HG03103 (cell line): ENCODE measurements around the gene SEMA5A.

ENCODE experiments used
- ATAC-seq: cut with Tn5 transposase; IDR thresholded peaks from one replicate; pipeline ENCODE4 v1.9.1; 2021; ENCODE audit warnings: low read depth; ENCODE audit not compliant: unreplicated experiment

The SEMA5A gene

GRCh38 chr5:9297134-9297533 lies 248.7 kb downstream of the SEMA5A start:
- no peak for ATAC-seq

GRCh38 chr5:9295466-9295801 lies 250.4 kb downstream of the SEMA5A start:
- ATAC-seq, result no peak

DNA sequence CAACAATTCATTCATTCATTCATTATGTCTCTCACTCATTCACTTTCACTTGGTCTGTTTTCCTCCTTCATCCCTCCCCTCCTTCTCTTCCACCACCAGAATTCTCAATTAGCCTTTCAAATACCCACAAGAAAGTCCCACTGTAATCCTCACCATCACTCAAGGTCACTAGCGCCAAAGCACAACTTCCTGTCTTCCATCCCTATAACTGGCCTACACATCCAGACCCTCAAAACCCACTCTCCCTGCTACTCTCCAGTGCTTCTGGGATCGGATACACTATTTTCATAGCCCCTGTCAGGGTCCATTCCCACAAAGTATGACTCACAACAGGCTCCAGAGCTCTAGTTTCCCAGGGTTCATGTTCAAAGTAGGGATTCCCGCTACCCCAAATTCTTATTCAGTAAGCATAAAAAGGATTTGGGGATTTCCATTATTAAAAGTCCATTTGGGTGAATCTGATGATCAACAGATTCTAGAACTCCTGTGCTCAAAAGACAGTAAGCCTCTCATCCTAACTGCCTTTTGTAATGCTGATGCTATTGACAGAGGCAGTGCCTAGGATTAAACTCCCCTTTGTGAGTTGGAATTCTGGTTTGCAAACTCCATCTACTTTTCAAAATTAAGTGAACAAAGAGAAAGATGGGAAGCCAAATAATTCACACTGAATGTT lies 250.9 kb downstream of the SEMA5A start:
- ATAC-seq, result no peak

GRCh38 chr5:9288234-9288633 lies 257.6 kb downstream of the SEMA5A start:
- no peak for ATAC-seq

DNA sequence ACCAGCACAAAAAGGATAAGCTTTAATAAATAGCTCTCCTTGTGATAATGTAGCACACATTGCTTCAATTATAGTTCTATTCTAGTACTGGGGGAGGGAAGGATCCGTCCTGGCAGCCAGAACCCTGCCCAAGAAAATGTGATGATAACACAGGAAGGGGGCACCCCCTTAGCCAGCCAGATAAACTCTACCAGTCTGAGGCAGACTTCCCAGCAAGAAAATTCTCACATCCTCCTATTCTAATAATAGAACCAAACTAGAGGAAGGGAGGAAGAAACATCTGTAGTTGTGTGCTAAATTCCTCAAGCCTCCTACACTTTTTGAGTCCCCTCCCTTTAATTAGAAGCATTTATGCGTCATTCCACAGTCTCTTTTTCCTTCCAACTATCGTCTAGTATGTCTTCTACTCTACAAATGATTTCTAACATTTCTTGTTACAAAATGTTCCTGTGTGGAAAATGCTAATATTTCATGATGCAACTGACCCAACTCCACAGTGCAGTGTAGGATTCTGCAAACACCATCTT lies 261.0 kb downstream of the SEMA5A start:
- ATAC-seq, result no peak

GRCh38 chr5:9284272-9284671 lies 261.6 kb downstream of the SEMA5A start:
- ATAC-seq, result no peak

GRCh38 chr5:9283473-9283872 lies 262.4 kb downstream of the SEMA5A start:
- ATAC-seq, result no peak

- no peak for ATAC-seq
Observed at GRCh38 chr5:9283021-9283420, 262.9 kb downstream of the SEMA5A start.

DNA sequence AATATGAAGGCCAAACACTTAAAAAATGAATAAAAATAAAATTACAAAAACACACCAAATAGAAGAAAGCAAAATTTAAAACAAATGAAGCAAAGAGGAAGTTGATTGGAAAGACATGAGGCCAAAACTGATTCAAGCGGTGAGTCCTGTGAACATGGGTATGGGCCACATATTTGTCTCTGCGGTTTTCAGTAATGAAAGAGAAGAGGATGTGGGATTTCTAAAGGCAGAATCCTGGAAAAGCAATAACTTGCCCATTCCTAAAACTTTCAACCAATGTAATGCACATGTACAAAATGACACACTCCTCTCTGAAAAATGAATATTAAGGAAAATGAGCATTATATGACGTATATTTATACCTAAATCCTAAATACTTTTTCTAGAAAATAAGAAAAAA lies 263.7 kb downstream of the SEMA5A start:
- no peak for ATAC-seq

GRCh38 chr5:9279774-9280173 lies 266.1 kb downstream of the SEMA5A start:
- no peak for ATAC-seq

GRCh38 chr5:9278921-9279603 lies 266.8 kb downstream of the SEMA5A start:
- no peak for ATAC-seq

DNA sequence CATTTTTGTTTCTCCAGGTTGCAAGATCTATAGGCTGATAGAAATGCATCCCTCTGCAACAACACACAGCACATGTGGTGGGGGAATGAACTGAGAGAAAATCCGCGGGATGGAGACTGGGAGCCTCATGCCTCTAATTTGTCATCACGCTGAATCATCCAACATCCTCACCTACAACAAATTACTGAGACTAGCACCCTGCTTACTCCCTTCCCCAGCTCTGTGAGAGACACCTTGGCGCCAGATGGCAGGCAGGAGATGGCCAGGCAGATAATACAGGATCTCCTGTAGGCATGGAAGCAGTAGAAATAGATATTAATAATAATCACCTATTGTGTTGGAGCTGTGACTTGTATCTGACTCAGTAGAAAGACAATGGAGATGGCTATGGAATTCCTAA lies 276.9 kb downstream of the SEMA5A start:
- ATAC-seq, result no peak

DNA sequence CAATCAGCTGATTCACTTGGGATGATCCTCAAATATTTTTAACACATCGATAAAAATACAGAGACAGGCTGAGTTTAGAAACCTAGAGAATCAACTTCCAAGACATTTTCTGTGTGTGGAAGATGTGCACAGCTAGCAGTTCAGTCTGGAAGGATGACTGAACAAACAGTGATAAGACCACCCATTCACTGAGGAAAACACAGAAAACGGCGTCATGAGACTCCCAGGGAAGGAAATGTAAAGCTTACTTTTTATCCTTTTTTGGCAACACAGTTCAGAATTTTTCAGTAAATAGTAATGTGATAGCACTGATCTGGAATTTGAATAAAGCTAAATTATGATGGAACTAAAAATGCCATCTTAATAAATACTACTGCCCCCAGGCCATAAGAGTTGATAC lies 277.6 kb downstream of the SEMA5A start:
- ATAC-seq, result no peak

- ATAC-seq, result no peak
Observed at GRCh38 chr5:9265441-9266287, 280.2 kb downstream of the SEMA5A start.

DNA sequence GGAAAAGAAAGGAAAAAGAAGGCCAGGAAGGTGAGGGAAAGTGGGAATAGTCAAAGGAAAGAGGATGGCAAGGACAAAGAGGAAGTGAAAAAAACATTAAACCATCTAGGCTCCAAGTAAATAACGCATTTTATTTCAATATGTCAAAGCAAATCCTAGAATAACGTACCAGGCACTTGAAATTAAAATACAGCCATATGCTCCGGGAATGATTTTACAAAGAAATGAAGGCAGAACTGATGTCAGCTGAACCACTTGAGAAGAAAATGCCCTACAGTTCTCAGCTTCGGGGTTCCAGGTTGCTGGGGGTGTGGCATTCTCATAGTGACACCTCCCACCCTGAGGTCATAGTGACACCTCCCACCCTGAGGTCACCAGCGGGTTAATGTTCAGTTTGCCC lies 281.6 kb downstream of the SEMA5A start:
- no peak for ATAC-seq

DNA sequence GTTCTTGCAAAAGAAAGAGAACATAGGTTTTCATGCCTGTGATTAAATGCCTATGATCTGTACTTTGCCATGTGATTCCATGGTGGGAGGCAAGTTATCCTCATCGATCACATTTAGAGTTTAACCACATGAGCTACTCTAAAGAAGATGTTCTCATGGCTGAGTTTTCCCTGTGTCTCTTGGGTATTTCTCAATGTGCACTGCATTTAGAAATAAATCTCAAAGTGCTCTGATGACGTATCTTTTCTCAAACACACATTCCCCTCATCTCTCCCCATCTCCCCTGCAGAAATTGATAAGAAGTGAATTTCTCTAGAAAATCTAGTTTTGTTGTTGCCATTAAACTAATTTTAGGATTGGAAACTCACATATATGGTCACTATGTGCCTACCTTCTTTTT lies 282.2 kb downstream of the SEMA5A start:
- no peak for ATAC-seq

DNA sequence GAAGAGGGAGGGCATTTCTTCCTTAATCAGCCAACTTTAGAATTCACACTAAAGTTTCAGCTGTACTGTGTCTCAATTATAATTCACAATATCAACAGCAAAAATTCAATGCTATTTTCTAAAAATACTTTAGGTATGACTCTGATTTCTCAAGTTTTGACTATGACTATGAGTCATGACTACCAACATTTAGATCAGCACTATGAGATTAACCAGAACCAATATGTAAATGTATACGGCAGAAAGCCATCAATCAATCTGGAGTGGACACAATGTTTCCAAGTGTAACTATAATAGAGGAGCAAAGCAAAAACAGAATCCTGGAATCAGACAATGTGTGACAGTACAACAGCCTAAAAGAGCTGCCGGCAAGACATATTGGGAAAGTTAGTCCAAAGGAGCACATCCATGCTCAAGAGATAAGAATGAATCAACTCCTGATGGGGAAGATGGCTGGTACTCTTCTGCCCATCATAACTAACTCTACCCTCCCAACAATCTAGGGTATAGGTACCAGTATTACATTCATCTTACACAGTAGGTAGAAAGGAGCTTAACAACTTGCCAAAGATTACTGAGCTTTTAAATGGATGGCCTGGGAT lies 294.4 kb downstream of the SEMA5A start:
- no peak for ATAC-seq

GRCh38 chr5:9249231-9249630 lies 296.6 kb downstream of the SEMA5A start:
- no peak for ATAC-seq

DNA sequence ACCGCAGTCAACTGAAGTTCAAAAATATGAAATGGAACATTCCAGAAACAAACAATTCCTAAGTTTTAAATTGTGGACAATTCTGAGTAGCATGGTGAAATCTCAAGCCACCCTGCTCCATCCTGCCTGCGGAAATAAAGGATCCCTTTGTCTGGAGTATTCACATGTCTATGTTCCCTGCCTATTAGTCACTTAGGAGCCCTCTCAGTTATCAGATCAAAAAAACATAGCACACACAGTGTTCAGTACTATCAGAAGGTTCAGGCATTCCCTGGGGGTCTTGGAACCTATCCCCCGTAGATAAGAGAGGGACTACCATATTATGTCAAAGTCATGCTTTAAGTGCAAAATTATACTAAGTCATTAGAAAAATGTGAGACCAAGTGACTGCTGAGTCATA lies 300.8 kb downstream of the SEMA5A start:
- ATAC-seq, result no peak

DNA sequence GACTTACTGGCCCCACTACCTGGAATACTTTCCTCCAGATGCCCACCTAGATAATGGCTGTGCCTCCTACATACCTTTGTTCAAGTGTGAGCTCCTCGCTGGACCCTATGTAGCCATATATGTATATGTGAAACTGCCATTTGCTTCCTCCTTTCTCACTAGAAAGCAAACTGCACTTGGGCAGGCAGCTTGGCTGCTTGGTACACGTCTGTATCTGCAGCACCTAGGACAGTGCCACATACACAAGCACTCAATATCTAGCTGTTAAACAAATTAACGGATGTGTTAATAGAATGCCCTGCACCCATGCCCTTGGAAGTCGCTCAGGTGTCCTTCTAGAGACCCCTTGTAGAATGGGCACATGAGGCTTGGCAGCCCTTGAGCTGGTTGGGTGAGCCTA lies 301.5 kb downstream of the SEMA5A start:
- no peak for ATAC-seq
